ENCODE measurements around the gene YBEY. TPM values are rescaled to one million over a fixed set of nuclear protein-coding genes. Genes with fewer than 3 reads are reported as not detected.
"Not testable (repeated sequence)": the region's sequence is repeated elsewhere in the genome, so short reads cannot be mapped to it uniquely, and the experiment has no call there.

Gene YBEY
- total and polyA plus RNA-seq, 2 of the 13 experiments (the other 11 are each of a cell fraction or from before 2014, with no cell fraction given) = 6.5 to 8.9 TPM

- no peak overlapping the region for H3K4me2 ChIP-seq (ENCODE audit: low read depth, low read length)
- H3K9me3 ChIP-seq (ENCODE audit: low read length) = no peaks in the 10 kb centered on the region
- TF ChIP-seq MAF1 (CRISPR knock-in tag; IDR thresholded peaks at IDR 0.05; ENCODE audit: borderline replicate concordance) (no peak), ATRX (CRISPR knock-in tag; IDR thresholded peaks at IDR 0.05; ENCODE audit: borderline replicate concordance) (no peak), ZNF816 (CRISPR knock-in tag; IDR thresholded peaks at IDR 0.05; ENCODE audit: borderline replicate concordance) (no peak), PCBP2 (optimal IDR thresholded peaks at IDR 0.05; ENCODE audit: low read depth, low read length, poor library complexity, severe bottlenecking) (no peak), CHD4 (IDR thresholded peaks at IDR 0.05; ENCODE audit: borderline replicate concordance, low read length) (no peak), NFE2L2 (IDR thresholded peaks at IDR 0.05; ENCODE audit: low read length) (no peak), PHF8 (CRISPR knock-in tag; IDR thresholded peaks at IDR 0.05) (no peak), ZC3H4 (CRISPR knock-in tag; IDR thresholded peaks at IDR 0.05; ENCODE audit: borderline replicate concordance) (no peak), KIAA2018 (CRISPR knock-in tag; IDR thresholded peaks at IDR 0.05; ENCODE audit: borderline replicate concordance) (no peak), RFX5 (IDR thresholded peaks at IDR 0.05; ENCODE audit: low read depth, low read length) (no peak), SCMH1 (CRISPR knock-in tag; IDR thresholded peaks at IDR 0.05; ENCODE audit: borderline replicate concordance) (no peak)
- H4K20me1 ChIP-seq (ENCODE audit: insufficient read depth, low read length) = no peaks in the 10 kb centered on the region
- no peaks in the 10 kb centered on the region for H3K79me2 ChIP-seq (ENCODE audit: insufficient read depth, low read length)
- H3K4me1 ChIP-seq (ENCODE audit: insufficient read depth, low read length) = no peaks in the 10 kb centered on the region
- no peaks in the 10 kb centered on the region for H3K27me3 ChIP-seq (ENCODE audit: control insufficient read depth in 1 of 2, insufficient read depth in 2 of 2, low read length in 2 of 2)
- WGBS (ENCODE audit: low lambda C conversion rate) = 96% methylated on average over 2 of the region's 2 CpGs
- BruUV-seq (replicated peaks) = no TSS peak
- no peak overlapping the region for H3K27ac ChIP-seq (ENCODE audit: extremely low read length, insufficient read depth, low read length)
- intact Hi-C loops (cut with micrococcal nuclease; ENCODE audit: unreplicated experiment) = no loop called here
- ATAC-seq = no peak
- no peak for DNase-seq (ENCODE audit: low spot score)
- in situ Hi-C loops (cut with HindIII; ENCODE audit: extremely low pct_ligation_motif_present, low pct_unique_long_range_greater_than_20kb) = no loop called here
- CTCF ChIA-PET (ENCODE audit: low intra/inter-chr PET ratio, low total read pairs) = no interaction called here
- no peak overlapping the region for H2AFZ ChIP-seq (ENCODE audit: low read length)
- peaks cover 0 to 10% of the 10 kb centered on the region in 2 experiments; a peak in 2 of 5 replicates for H3K36me3 ChIP-seq (replicated peaks in 1 of 2; ENCODE audit: control insufficient read depth in 1 of 2, insufficient read depth in 2 of 2, low read length in 2 of 2)
- POLR2A ChIA-PET = no interaction called here
- no peak overlapping the region for H3K9ac ChIP-seq (ENCODE audit: insufficient read depth, low read depth, low read length)
- H3K4me3 ChIP-seq (replicated peaks in 1 of 3; ENCODE audit: insufficient read depth in 1 of 3, low read depth in 2 of 3, low read length in 3 of 3) = no peak overlapping the region
- FAIRE-seq = no peak
Measured at GRCh38 chr21:46308431-46308830, 22.3 kb downstream of the YBEY start.

GRCh38 chr21:46310260-46310659 is 24.1 kb downstream of the YBEY start:
- H3K27ac ChIP-seq (ENCODE audit: extremely low read length, insufficient read depth, low read length); intact Hi-C loops (cut with micrococcal nuclease; ENCODE audit: unreplicated experiment); H3K9me3 ChIP-seq (ENCODE audit: low read length); H2AFZ ChIP-seq (ENCODE audit: low read length); H4K20me1 ChIP-seq (ENCODE audit: insufficient read depth, low read length); CTCF ChIA-PET (ENCODE audit: low intra/inter-chr PET ratio, low total read pairs); H3K9ac ChIP-seq (ENCODE audit: insufficient read depth, low read depth, low read length); ATAC-seq; H3K4me3 ChIP-seq (replicated peaks in 1 of 3; ENCODE audit: insufficient read depth in 1 of 3, low read depth in 2 of 3, low read length in 3 of 3); H3K27me3 ChIP-seq (ENCODE audit: control insufficient read depth in 1 of 2, insufficient read depth in 2 of 2, low read length in 2 of 2); H3K4me1 ChIP-seq (ENCODE audit: insufficient read depth, low read length); FAIRE-seq; in situ Hi-C loops (cut with HindIII; ENCODE audit: extremely low pct_ligation_motif_present, low pct_unique_long_range_greater_than_20kb); BruUV-seq (replicated peaks); DNase-seq (ENCODE audit: low spot score); H3K4me2 ChIP-seq (ENCODE audit: low read depth, low read length); H3K79me2 ChIP-seq (ENCODE audit: insufficient read depth, low read length); H3K36me3 ChIP-seq (replicated peaks in 1 of 2; ENCODE audit: control insufficient read depth in 1 of 2, insufficient read depth in 2 of 2, low read length in 2 of 2); POLR2A ChIA-PET: not testable (repeated sequence)
- 99% methylated on average over 8 of the region's 8 CpGs for WGBS (ENCODE audit: low lambda C conversion rate)
